MCF 10A (cell line): ENCODE data around the gene SEPTIN12. TPM values are rescaled to one million over a fixed set of nuclear protein-coding genes. Genes with fewer than 3 reads are reported as not detected.
A peak's percentile ranks its signal among the peaks of the same experiment; 100 is the strongest.

ENCODE experiments used
- Bru-seq: library from RNA; stranded (reverse); fragments of 400-500 nt; gene quantifications from one replicate; lab custom pipeline; 2021; lab: Mats Ljungman, UMichigan
- BruChase-seq, 2 experiments: library from RNA; stranded (reverse); fragments of 400-500 nt; gene quantifications; one replicate each; lab custom pipeline; 2021; lab: Mats Ljungman, UMichigan
- BruUV-seq: library from RNA; stranded (reverse); fragments of 400-500 nt; replicated peaks from 2 replicates; lab custom pipeline; 2021; lab: Mats Ljungman, UMichigan
- CTCF ChIA-PET: fragments of 300-600 bp; sonication (Branson Sonifier 250); formaldehyde crosslinking; extraction: SDS; loops from one replicate; lab custom pipeline; 2021; ENCODE audit warnings: antibody characterized with exemption, inconsistent platforms; lab: Yijun Ruan, JAX
- POLR2A ChIA-PET: fragments of 300-600, 350-650 bp; sonication (Branson Sonifier 250); formaldehyde crosslinking; extraction: SDS; loops from one replicate; lab custom pipeline; 2020; ENCODE audit warnings: antibody characterized with exemption, inconsistent platforms; lab: Yijun Ruan, JAX
- DNase-seq: peaks from one replicate; pipeline ENCODE4 v3.0.0-alpha.2; 2018; ENCODE audit not compliant: unreplicated experiment
- H3K27ac Mint-ChIP-seq: one replicate; pipeline ENCODE4 v1.8.0; 2022; ENCODE audit warnings: mild to moderate bottlenecking, low read depth, mixed read lengths; ENCODE audit not compliant: unreplicated experiment
- H3K27me3 Mint-ChIP-seq: one replicate; pipeline ENCODE4 v1.8.0; 2022; ENCODE audit warnings: mixed read lengths; ENCODE audit not compliant: insufficient read depth, unreplicated experiment
- H3K36me3 Mint-ChIP-seq: one replicate; pipeline ENCODE4 v1.8.0; 2022; ENCODE audit warnings: mild to moderate bottlenecking, moderate library complexity, mixed read lengths; ENCODE audit not compliant: insufficient read depth, unreplicated experiment
- H3K4me1 Mint-ChIP-seq: one replicate; pipeline ENCODE4 v1.8.0; 2022; ENCODE audit warnings: mixed read lengths; ENCODE audit not compliant: insufficient read depth, unreplicated experiment
- H3K4me3 Mint-ChIP-seq: one replicate; pipeline ENCODE4 v1.8.0; 2022; ENCODE audit warnings: mild to moderate bottlenecking, moderate library complexity, mixed read lengths; ENCODE audit not compliant: unreplicated experiment
- H3K9me3 Mint-ChIP-seq: one replicate; pipeline ENCODE4 v1.8.0; 2022; ENCODE audit warnings: mixed read lengths; ENCODE audit not compliant: unreplicated experiment
- CTCF ChIP-seq: fragments of 200-600 bp; IDR thresholded peaks from one replicate; pipeline ENCODE4 v1.8.0; 2022; ENCODE audit warnings: antibody characterized with exemption, mild to moderate bottlenecking; ENCODE audit not compliant: unreplicated experiment
- intact Hi-C: fragments of 100-400 bp; cut with micrococcal nuclease; formaldehyde crosslinking; loops from 2 replicates; pipeline ENCODE4 v1.14.1; 2022
- long read RNA-seq: library from polyadenylated mRNA; stranded (forward); transcript quantifications from one replicate; pipeline ENCODE4 v2.0.0, GENCODE V29; 2022
- total RNA-seq: library from RNA; stranded (reverse); gene quantifications from 2 replicates; pipeline ENCODE4 v1.2.3, GENCODE V29; 2022

The SEPTIN12 gene, protein sequence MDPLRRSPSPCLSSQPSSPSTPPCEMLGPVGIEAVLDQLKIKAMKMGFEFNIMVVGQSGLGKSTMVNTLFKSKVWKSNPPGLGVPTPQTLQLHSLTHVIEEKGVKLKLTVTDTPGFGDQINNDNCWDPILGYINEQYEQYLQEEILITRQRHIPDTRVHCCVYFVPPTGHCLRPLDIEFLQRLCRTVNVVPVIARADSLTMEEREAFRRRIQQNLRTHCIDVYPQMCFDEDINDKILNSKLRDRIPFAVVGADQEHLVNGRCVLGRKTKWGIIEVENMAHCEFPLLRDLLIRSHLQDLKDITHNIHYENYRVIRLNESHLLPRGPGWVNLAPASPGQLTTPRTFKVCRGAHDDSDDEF
- total RNA-seq, result not detected in 2 replicates
- not detected for Bru-seq, nascent RNA
- BruChase-seq, experiment 1, labeled RNA remaining after a 6-hour chase, result percentile 17 among the genes with signal in this experiment
- BruChase-seq, experiment 2, labeled RNA remaining after a 2-hour chase, result not detected
- long read RNA-seq, result 0 reads

- H3K27ac Mint-ChIP-seq, result no peak within 1 kb of the TSS
- CTCF ChIA-PET, result interaction anchor here (0.6 kb wide), 1 partner anchor 28 kb away, joined by 3 read pairs; no protein-coding TSS in a partner anchor
- no peaks in the 10 kb centered on the region for H3K27me3 Mint-ChIP-seq
- no peaks in the 10 kb centered on the region for H3K36me3 Mint-ChIP-seq
- POLR2A ChIA-PET, result interaction anchor here (0.6 to 2.1 kb wide), 3 partner anchors 15 to 54 kb away, joined by 3 to 6 read pairs (median 3); partner anchors contain the start of genes ANKS3, DNAAF8 and ROGDI
- H3K4me3 Mint-ChIP-seq, result no peak within 1 kb of the TSS
- no peak for TF ChIP-seq CTCF
- H3K9me3 Mint-ChIP-seq, result no peaks in the 10 kb centered on the region
- no peak for DNase-seq
- no TSS peak for BruUV-seq
- intact Hi-C loops, result no loop called here
- H3K4me1 Mint-ChIP-seq, result no peaks in the 10 kb centered on the region
Measured at GRCh38 chr16:4787627-4788482, at the start of gene SEPTIN12. Gene SEPTIN12 (minus strand): TSS chr16:4788345. CDS start chr16:4787645, 700 bp downstream.

GRCh38 chr16:4836727-4837126 is 48.6 kb upstream of the SEPTIN12 start:
- Mint-ChIP-seq H3K4me3 (no peak overlapping the region), H3K36me3 (peaks cover 90% of the 10 kb centered on the region), H3K9me3 (no peaks in the 10 kb centered on the region), H3K27ac (no peak overlapping the region), H3K4me1 (no peaks in the 10 kb centered on the region), H3K27me3 (no peaks in the 10 kb centered on the region)
- no TSS peak for BruUV-seq
- CTCF ChIA-PET, result interaction anchor here (0.6 kb wide), 1 partner anchor 8 kb away, joined by 6 read pairs; no protein-coding TSS in a partner anchor
- intact Hi-C loops, result no loop called here
- no peak for TF ChIP-seq CTCF
- DNase-seq, result no peak
- POLR2A ChIA-PET, result interaction anchor here (1.5 to 1.6 kb wide), 2 partner anchors 10 to 34 kb away, joined by 4 to 6 read pairs; partner anchors contain the start of genes GLYR1 and ROGDI

DNA sequence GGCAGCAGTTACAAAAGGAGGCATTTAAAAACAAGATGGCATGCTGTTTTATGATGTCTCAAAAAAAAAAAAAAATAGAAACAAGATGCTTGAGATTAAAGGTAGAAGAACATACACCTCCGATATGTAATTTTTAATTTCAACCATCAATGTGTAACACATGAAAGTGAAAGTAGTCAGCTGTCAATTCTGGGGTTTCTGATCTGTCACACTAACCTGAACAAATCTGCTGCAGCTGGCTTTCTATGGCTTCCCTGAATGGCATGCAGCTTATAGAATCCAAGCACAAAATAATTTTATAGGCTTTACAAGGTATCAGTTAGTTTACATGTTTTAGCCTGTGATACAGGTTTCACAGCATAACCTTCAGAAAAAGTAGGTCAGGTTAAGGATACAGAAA is 45.4 kb upstream of the SEPTIN12 start:
- no peak for DNase-seq
- intact Hi-C loops, result no loop called here

More for the DNA sequence above, 45.4 kb upstream of the SEPTIN12 start:
- Mint-ChIP-seq H3K36me3 (peaks cover 88% of the 10 kb centered on the region), H3K4me1 (no peaks in the 10 kb centered on the region), H3K4me3 (no peak overlapping the region), H3K27ac (no peak overlapping the region), H3K27me3 (no peaks in the 10 kb centered on the region), H3K9me3 (no peaks in the 10 kb centered on the region)
- no TSS peak for BruUV-seq
- CTCF ChIA-PET, result interaction anchor here (0.6 kb wide), 1 partner anchor 346 kb away, joined by 3 read pairs; no protein-coding TSS in a partner anchor
- POLR2A ChIA-PET, result interaction anchor here (0.7 to 1.2 kb wide), 2 partner anchors 9 to 12 kb away, joined by 3 read pairs; no protein-coding TSS in a partner anchor
- TF ChIP-seq CTCF, result no peak
